Adrenal gland (tissue), 12 donors: ENCODE data around the gene CNKSR2. TPM values are rescaled to one million over a fixed set of nuclear protein-coding genes. Genes with fewer than 3 reads are reported as not detected.

Experiments
- DNase-seq, 7 donors: peaks; one replicate each; pipeline ENCODE4 v3.0.0-alpha.2; 2019 to 2020
- H3K27ac ChIP-seq, 5 donors: fragments of 200-600 bp; sonication (generic) in 4 of 5; 1 replicate in 3 of 5; 2 replicates in 2 of 5; pipeline versions ENCODE4 v1.5.1 to v1.8.0; 2016 to 2020; ENCODE audit warnings: mild to moderate bottlenecking in 1 of 5
- H3K27me3 ChIP-seq: fragments of 200-600 bp; 2 replicates; pipeline ENCODE4 v1.8.0; 2021
- H3K36me3 ChIP-seq, 2 donors: fragments of 200-600 bp; replicated peaks in 1 of 2; 1 replicate in 1 of 2; 2 replicates in 1 of 2; pipeline versions ENCODE4 v1.5.1 to v1.8.0; 2018 to 2022
- H3K4me1 ChIP-seq, 2 donors: fragments of 200-600 bp; replicated peaks in 1 of 2; 1 replicate in 1 of 2; 2 replicates in 1 of 2; pipeline versions ENCODE4 v1.5.1 to v1.8.0; 2018 to 2021
- H3K4me3 ChIP-seq, 4 donors: fragments of 200-600 bp; sonication (generic) in 3 of 4; one replicate each; pipeline ENCODE4 v1.5.1; 2016 to 2018
- H3K9me3 ChIP-seq, 3 donors: fragments of 200-600 bp; sonication (generic) in 1 of 3; replicated peaks in 1 of 3; 1 replicate in 2 of 3; 2 replicates in 1 of 3; pipeline versions ENCODE4 v1.5.1 to v1.8.0; 2016 to 2021
- CTCF ChIP-seq, 6 experiments: fragments of 450-650 bp in 4 of 6; fragments of 200-600 bp in 2 of 6; sonication (generic) in 1 of 6; IDR thresholded peaks; 1 replicate in 5 of 6; 2 replicates in 1 of 6; pipeline versions ENCODE4 v1.5.1 to v1.8.0; 2016 to 2021; ENCODE audit warnings: antibody characterized with exemption in 6 of 6, mild to moderate bottlenecking in 2 of 6, moderate library complexity in 1 of 6
- POLR2A ChIP-seq, 2 donors: fragments of 450-650 bp; IDR thresholded peaks; one replicate each; pipeline ENCODE4 v1.6.1; 2017; ENCODE audit warnings: antibody characterized with exemption in 2 of 2, mild to moderate bottlenecking in 2 of 2, moderate library complexity in 1 of 2
- WGBS, 4 donors: extraction: QIAGEN DNeasy Blood & Tissue Kit in 2 of 4; methylation state at CpG; one replicate each; pipeline versions ENCODE4 v1.1.5 to v1.1.7; 2013 to 2017; 5-methylcytosine and 5-hydroxymethylcytosine counted together
- intact Hi-C, 2 donors: fragments of 100-400 bp; cut with DNase I; formaldehyde crosslinking; loops; one replicate each; pipeline versions ENCODE4 v1.14.1 to v1.15.0; 2022 to 2023
- polyA plus RNA-seq, 3 donors: library from polyadenylated mRNA; stranded (reverse); fragments of 200-250 nt in 2 of 3; fragments of 350-450 nt in 1 of 3; fragmentation: Illumina TruSeq in 1 of 3; extraction: RNeasy Lipid Tissue Mini Kit (QIAGEN cat#74804) in 1 of 3; gene quantifications; one replicate each; pipeline ENCODE4 v1.2.3, GENCODE V29; 2013 to 2014
- total RNA-seq, 9 donors: library from RNA; depleted of rRNA in 4 of 9; stranded (reverse); fragments of >200 nt in 4 of 9; fragments of 120-200 nt in 1 of 9; fragmentation: NEBNext Ultra II Directional in 1 of 9; extraction: Animal tissue kit (Norgen Biotek cat#: 25700) in 1 of 9; gene quantifications; one replicate each; pipeline versions ENCODE4 v1.1.0 to v1.2.4, GENCODE V29; 2013 to 2023
- donor health status: healthy with polysubstance abuse.
- donor health status: Bipolar disorder and iron deficiency.
- donor health status: DM: yes; HTN: yes; CAD: no.
- donor health status: DM: no; HTN: no; CAD: no.
- donor health status: DM: no; HTN: no; CAD: no.
- donor health status: DM: yes; HTN: yes; CAD: no.

Gene CNKSR2
- total and polyA plus RNA-seq, 12 donors: 1.5 to 18.2 (median 3.8) TPM

GRCh38 chrX:21675931-21676330, 301.7 kb downstream of the CNKSR2 start:
- Histone ChIP-seq H3K9me3 (no peaks in the 10 kb centered on the region), H3K36me3 (no peaks in the 10 kb centered on the region), H3K27me3 (peaks cover 5% of the 10 kb centered on the region), H3K27ac (no peak overlapping the region), H3K4me3 (no peak overlapping the region), H3K4me1 (no peaks in the 10 kb centered on the region)
- intact Hi-C loops: no loop called here
- no peak for TF ChIP-seq CTCF (IDR thresholded peaks at IDR 0.05)
- TF ChIP-seq POLR2A (IDR thresholded peaks at IDR 0.05): no peak
- DNase-seq: no peak
- 46 to 69% (median 65%) methylated on average over 2 of the region's 2 CpGs for WGBS, 4 donors

GRCh38 chrX:21678048-21678612, 303.9 kb downstream of the CNKSR2 start:
- TF ChIP-seq POLR2A (IDR thresholded peaks at IDR 0.05): no peak
- no peak for TF ChIP-seq CTCF (IDR thresholded peaks at IDR 0.05)
- Histone ChIP-seq H3K4me3 (no peak overlapping the region), H3K27me3 (peaks cover 7% of the 10 kb centered on the region), H3K27ac (no peak overlapping the region), H3K9me3 (no peaks in the 10 kb centered on the region), H3K4me1 (no peaks in the 10 kb centered on the region), H3K36me3 (no peaks in the 10 kb centered on the region)
- DNase-seq: no peak
- WGBS, 4 donors: 30 to 45% (median 40%) methylated on average over 3 to 4 of the region's 4 CpGs
- intact Hi-C loops: no loop called here

GRCh38 chrX:21683941-21684340, 309.7 kb downstream of the CNKSR2 start:
- no peak for TF ChIP-seq POLR2A (IDR thresholded peaks at IDR 0.05)
- no peak for TF ChIP-seq CTCF (IDR thresholded peaks at IDR 0.05)
- WGBS, 4 donors: 37 to 57% (median 42%) methylated on average over 1 of the region's 1 CpG
- Histone ChIP-seq H3K9me3 (no peaks in the 10 kb centered on the region), H3K27ac (no peak overlapping the region), H3K4me3 (no peak overlapping the region), H3K36me3 (no peaks in the 10 kb centered on the region), H3K27me3 (peaks cover 3% of the 10 kb centered on the region), H3K4me1 (no peaks in the 10 kb centered on the region)
- DNase-seq: no peak
- intact Hi-C loops: no loop called here

GRCh38 chrX:21691512-21692018, 317.3 kb downstream of the CNKSR2 start:
- Histone ChIP-seq H3K4me1 (no peaks in the 10 kb centered on the region), H3K27ac (no peak overlapping the region), H3K27me3 (peaks cover 4% of the 10 kb centered on the region), H3K4me3 (no peak overlapping the region), H3K9me3 (no peaks in the 10 kb centered on the region), H3K36me3 (no peaks in the 10 kb centered on the region)
- TF ChIP-seq POLR2A (IDR thresholded peaks at IDR 0.05): no peak
- TF ChIP-seq CTCF (IDR thresholded peaks at IDR 0.05): no peak
- DNase-seq: no peak
- intact Hi-C loops: no loop called here
- 75 to 89% (median 81%) methylated on average over 2 to 3 of the region's 3 CpGs for WGBS, 4 donors
